ENCODE results near the gene ATP8A1. TPM values are rescaled to one million over a fixed set of nuclear protein-coding genes. Genes with fewer than 3 reads are reported as not detected.

ATP8A1 gene
- total RNA-seq, 2 donors from 2014 or later, result 37.4 to 70.9 TPM

DNA sequence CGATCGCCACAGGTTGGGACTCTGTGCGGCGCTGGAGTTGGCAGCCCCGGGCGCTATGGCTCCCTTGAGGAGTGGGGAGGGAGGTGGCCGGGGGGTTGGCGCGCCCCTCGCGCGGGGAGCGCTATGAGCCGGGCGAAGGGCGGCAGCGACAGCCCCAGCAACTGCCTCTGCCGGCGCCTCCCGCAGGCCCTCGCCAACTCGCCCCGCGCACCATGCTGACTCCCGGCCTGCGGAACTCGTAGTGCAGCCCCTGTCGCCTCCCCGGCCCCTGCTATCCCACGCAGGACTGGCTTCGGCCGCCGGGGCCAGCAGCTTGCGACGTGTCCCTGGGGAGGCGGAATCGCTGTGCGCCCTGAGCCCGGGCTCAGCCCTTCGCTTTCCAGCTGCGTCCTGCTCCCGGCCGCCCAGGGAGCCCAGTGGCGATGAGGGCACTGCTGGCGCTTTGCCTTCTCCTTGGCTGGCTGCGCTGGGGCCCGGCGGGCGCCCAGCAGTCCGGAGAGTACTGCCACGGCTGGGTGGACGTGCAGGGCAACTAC lies 259.2 kb downstream of the ATP8A1 start:
- 1% methylated on average over 49 of the region's 52 CpGs; no CpG with 5 or more reads in 1 of the 2 donors for WGBS, 2 donors
- peak in 3 of 4 donors; percentile 26 to 53 (median 29) for DNase-seq

DNA sequence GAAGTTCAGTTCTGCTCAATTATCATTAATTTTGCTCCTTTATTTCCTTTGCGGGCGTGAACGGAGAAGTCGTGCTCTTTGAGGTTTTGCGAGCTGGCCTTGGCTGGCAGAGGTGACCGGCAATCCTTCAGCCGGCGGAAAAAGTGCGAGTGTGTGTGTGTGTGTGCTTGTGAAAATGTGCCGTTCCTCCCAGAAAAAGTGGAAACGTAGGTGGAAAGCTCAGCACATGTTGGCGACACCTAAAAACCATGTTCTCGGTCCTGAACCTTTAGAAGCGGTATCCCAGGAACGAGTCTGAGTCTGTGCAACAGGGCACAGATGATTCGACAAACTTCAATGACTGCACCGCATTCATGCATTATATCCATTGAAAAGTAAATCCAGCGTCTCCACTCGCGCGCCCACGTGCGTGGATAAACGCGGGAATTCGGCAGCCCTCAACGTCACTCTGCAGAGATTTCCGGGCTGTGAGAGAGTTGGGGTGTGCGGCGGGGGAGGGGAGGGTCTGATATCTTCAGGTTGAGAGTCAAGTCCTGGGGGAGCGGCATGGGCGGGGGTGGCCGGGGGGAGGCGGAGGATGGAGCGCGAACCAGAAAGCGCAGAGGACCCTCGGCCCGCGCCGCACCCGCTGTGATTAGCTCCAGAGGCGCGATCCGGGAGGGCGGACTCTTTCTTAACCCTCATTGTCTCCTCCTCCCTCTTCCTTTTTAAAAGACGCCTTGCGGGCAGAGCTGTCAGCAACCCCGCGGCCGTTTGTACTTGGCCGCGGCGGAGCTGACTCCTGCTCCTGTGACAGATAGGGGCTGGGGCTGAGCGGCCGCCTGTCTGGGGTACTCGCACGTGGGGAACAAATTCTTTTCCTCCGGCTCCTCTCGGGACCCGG lies 259.9 kb downstream of the ATP8A1 start, which contains the start of gene SHISA3:
SHISA3 (plus strand) TSS at position 737 of the 883 bp plus-strand sequence. CDS start 569 bp downstream, outside the sequence.
- Histone ChIP-seq H3K9me3 (no peaks in the 10 kb centered on the region), H3K36me3 (replicated peaks in 1 of 2; ENCODE audit: insufficient read depth in 1 of 2, low read depth in 2 of 2) (no peaks in the 10 kb centered on the region), H3K4me3 (peak within 1 kb of the TSS in 1 of 2 donors; percentile 32), H3K27ac (no peak within 1 kb of the TSS), H3K4me1 (peaks cover 36% of the 10 kb centered on the region), H3K27me3 (peaks cover 0 to 32% of the 10 kb centered on the region in 2 donors)
- ATAC-seq (no peak), DNase-seq (no peak)
- intact Hi-C loops (cut with DNase I), result no loop called here
- TF ChIP-seq POLR2A (IDR thresholded peaks at IDR 0.05), result no peak
- TF ChIP-seq, protein P1, sequence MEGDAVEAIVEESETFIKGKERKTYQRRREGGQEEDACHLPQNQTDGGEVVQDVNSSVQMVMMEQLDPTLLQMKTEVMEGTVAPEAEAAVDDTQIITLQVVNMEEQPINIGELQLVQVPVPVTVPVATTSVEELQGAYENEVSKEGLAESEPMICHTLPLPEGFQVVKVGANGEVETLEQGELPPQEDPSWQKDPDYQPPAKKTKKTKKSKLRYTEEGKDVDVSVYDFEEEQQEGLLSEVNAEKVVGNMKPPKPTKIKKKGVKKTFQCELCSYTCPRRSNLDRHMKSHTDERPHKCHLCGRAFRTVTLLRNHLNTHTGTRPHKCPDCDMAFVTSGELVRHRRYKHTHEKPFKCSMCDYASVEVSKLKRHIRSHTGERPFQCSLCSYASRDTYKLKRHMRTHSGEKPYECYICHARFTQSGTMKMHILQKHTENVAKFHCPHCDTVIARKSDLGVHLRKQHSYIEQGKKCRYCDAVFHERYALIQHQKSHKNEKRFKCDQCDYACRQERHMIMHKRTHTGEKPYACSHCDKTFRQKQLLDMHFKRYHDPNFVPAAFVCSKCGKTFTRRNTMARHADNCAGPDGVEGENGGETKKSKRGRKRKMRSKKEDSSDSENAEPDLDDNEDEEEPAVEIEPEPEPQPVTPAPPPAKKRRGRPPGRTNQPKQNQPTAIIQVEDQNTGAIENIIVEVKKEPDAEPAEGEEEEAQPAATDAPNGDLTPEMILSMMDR (IDR thresholded peaks at IDR 0.05), result no peak
- 4 to 9% methylated on average over 24 to 61 of the region's 61 CpGs for WGBS, 2 donors

More for the DNA sequence above, 259.2 kb downstream of the ATP8A1 start:
- Histone ChIP-seq H3K36me3 (replicated peaks in 1 of 2; ENCODE audit: insufficient read depth in 1 of 2, low read depth in 2 of 2) (no peaks in the 10 kb centered on the region), H3K4me1 (peaks cover 36% of the 10 kb centered on the region), H3K27me3 (peaks cover 0 to 32% of the 10 kb centered on the region in 2 donors), H3K4me3 (peak overlapping the region in 1 of 2 donors; percentile 32), H3K27ac (no peak overlapping the region), H3K9me3 (no peaks in the 10 kb centered on the region)
- intact Hi-C loops (cut with DNase I), result no loop called here
- TF ChIP-seq, protein P1 (IDR thresholded peaks at IDR 0.05), result no peak
- no peak for TF ChIP-seq POLR2A (IDR thresholded peaks at IDR 0.05)
- peak; percentile 58 for ATAC-seq

DNA sequence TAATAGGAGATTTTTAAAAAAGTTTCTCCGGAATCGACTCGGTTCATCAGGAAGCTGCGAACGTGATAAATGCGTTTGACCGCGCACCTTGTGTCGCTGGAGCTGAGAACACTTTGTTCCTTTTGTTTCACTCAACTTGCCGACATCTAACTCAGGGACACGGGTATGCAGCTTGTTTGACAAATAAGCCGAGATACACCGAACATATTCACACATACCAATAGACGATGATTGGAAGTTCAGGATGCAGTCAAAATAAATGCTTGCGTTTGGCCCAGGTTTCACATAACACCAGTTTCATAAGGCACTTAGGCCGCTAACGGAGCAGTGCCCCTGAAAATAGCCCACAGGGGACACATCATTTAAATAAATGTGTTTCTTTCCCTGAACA lies 260.5 kb downstream of the ATP8A1 start:
- ATAC-seq, result no peak
- Histone ChIP-seq H3K4me1 (peaks cover 41% of the 10 kb centered on the region), H3K9me3 (no peaks in the 10 kb centered on the region), H3K27ac (no peak overlapping the region), H3K4me3 (no peak overlapping the region), H3K27me3 (peaks cover 0 to 32% of the 10 kb centered on the region in 2 donors), H3K36me3 (replicated peaks in 1 of 2; ENCODE audit: insufficient read depth in 1 of 2, low read depth in 2 of 2) (no peaks in the 10 kb centered on the region)
- WGBS, 2 donors, result 30 to 37% methylated on average over 17 of the region's 17 CpGs
- TF ChIP-seq POLR2A (IDR thresholded peaks at IDR 0.05), result no peak
- TF ChIP-seq, protein P1 (IDR thresholded peaks at IDR 0.05), result no peak
- DNase-seq, result no peak
- intact Hi-C loops (cut with DNase I), result no loop called here

DNA sequence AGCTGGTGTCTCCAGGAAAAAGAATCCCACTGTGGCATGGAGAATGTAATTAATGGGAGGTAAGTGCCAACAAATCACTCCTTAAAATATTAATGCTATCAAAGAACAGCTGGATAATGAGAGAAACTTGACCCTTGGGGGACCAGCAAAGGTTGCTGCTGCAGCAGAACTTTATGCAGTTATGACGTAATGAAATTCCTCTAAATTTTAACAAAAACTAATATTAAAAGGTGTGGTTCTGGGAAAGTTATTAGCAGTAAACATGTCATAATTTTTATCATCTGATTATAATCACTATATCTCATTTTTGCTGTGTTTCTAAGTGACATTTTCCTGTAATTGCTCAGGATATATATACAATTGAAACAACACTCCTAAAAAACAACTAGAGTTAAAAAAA lies 261.3 kb downstream of the ATP8A1 start:
- no peak for TF ChIP-seq POLR2A (IDR thresholded peaks at IDR 0.05)
- TF ChIP-seq, protein P1 (IDR thresholded peaks at IDR 0.05), result no peak
- WGBS, 2 donors, result 89 to 94% methylated on average over 1 of the region's 1 CpG
- Histone ChIP-seq H3K36me3 (replicated peaks in 1 of 2; ENCODE audit: insufficient read depth in 1 of 2, low read depth in 2 of 2) (no peaks in the 10 kb centered on the region), H3K27ac (no peak overlapping the region), H3K9me3 (no peaks in the 10 kb centered on the region), H3K4me1 (peaks cover 49% of the 10 kb centered on the region), H3K27me3 (peaks cover 0 to 32% of the 10 kb centered on the region in 2 donors), H3K4me3 (no peak overlapping the region)
- no peak for DNase-seq
- ATAC-seq, result no peak
- intact Hi-C loops (cut with DNase I), result no loop called here

Data from body of pancreas (tissue), 4 donors.